ENCODE results near the gene DMAP1.
"Not testable (repeated sequence)": the region's sequence is repeated elsewhere in the genome, so short reads cannot be mapped to it uniquely, and the experiment has no call there.

The DMAP1 gene, protein sequence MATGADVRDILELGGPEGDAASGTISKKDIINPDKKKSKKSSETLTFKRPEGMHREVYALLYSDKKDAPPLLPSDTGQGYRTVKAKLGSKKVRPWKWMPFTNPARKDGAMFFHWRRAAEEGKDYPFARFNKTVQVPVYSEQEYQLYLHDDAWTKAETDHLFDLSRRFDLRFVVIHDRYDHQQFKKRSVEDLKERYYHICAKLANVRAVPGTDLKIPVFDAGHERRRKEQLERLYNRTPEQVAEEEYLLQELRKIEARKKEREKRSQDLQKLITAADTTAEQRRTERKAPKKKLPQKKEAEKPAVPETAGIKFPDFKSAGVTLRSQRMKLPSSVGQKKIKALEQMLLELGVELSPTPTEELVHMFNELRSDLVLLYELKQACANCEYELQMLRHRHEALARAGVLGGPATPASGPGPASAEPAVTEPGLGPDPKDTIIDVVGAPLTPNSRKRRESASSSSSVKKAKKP

DNA sequence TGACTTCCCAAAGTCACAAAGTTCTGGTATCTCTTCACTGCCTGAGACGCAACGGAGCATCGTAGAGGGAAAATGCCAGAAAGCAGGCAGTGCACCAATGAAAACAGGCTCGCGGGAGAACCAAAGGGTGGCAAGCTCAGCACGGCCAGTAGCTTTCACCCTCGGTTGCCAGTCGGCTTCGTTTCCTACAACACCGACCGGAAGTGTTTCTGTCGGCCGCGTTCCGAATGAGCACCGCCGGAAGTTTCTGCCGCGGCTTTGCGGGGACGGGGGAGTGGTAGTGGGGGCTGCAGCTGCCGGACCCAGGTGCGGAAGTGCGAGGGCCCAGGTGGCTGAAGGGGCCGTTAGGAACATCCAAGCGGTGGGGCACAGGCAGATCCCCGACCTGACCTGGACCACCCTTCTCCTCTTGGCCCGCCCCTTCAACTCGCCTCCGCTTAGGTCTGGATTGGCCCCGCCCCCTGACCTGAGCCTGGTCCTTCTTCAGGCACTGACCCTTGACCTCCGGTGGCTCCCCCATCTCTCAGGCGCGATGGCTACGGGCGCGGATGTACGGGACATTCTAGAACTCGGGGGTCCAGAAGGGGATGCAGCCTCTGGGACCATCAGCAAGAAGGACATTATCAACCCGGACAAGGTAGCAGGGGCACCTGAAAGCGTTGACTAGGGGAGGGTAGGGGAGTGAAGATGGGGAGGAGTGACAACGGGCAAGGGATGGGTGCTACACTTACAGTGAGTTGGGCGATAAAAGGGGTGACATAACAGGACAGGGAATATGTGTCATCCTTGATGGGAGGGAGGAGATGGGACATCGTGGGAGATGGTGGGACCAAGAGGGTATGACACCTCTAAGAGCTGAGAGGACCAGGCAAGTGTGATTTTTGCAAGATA is at the start of gene DMAP1:
Gene DMAP1 (plus strand): TSS at position 250 of the 891 bp plus-strand sequence. CDS start 283 bp downstream, at position 533.
- peak; percentile 80 for DNase-seq

DNA sequence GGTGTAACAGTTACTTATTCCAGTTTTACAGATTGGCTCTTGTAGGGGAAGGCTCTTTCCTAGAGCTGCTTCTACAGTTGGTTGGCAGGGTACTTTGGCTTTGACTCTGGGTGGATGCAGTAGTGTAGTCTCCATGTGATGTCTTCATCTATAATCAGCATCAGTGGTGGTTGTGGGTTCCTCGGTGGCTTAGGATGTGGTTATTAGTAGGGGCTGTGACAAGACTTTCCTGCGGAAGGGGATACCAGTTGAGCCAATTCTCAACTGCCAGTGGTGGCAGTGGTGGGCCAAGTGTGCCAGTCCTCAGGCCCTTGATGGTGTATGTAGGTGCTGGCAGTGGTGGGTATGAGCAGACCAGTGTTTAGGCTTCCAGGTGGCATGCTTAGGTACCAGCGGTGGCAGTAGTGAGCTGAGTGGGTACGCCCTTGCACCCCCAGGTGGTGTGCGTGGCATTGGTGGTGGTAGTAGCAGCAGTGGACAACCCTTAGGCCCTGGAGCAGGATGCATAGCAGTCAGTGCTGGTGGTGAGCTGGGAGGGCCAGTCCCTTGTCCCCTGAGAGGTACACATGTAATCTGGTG is 44.7 kb upstream of the DMAP1 start:
- no peak for DNase-seq

DNA sequence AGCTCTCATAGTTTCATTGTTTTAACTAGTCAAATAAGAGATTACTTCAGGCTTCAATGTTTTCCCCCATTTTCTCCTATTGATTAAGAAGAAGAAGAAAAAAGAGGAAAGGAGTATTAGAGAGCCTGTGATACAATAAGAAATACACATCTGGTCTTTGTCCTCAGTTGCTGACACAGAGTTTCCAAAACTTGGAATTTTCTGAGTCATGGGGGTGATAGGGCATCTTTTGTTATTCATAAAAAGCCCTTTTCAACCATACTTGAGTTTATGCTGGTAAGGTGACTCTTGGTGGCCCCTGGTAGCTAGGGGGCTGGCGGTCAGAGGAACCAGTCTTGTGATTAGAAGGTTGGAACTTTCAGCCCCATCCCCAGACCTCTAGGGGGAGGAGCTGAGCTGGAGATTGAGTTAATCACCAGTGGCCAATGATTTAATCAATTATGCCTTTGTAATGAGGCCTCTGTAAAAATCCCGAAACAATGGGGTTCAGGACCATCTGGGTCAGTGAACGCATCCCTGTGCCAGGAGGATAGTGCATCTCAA is 42.9 kb upstream of the DMAP1 start:
- no peak for DNase-seq

DNA sequence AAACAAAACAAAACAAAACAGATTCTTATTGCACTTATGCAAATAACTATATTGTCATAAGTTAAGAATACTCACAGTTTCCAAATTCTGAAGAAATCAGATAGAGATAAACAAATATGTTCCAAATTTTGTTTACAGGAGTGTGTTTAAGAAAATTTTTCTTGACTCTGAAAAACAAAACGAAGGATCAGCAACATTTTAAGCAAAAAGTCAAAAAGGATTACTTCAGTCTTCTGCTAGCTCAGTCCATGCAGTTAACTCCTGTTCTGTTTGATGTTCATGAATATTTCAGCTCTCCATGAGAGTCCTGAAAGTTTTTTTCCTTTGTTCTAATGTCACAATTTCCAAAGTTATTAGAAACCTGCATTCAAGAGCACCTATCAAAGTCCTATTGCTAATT is 38.6 kb upstream of the DMAP1 start:
- DNase-seq, result no peak

DNA sequence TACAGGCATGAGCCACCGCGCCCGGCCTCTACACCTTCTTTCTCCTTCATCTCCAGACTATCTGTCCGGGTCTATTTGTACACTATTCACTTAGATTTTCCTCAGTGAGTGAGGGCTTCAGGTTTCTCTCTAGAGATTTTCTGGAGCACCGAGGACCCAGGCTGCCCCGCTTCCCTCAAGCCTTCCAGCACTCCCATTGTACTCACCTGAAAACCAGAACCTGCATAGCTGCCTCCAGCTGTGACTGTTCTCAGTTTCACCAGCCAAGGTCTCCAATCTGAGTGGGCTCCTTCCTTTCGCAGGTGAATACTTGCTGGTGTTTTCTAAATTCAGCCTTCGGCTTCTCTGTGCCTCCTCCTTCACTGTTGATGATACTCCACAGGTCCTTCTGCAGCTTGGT is 12.9 kb upstream of the DMAP1 start:
- no peak for DNase-seq

DNA sequence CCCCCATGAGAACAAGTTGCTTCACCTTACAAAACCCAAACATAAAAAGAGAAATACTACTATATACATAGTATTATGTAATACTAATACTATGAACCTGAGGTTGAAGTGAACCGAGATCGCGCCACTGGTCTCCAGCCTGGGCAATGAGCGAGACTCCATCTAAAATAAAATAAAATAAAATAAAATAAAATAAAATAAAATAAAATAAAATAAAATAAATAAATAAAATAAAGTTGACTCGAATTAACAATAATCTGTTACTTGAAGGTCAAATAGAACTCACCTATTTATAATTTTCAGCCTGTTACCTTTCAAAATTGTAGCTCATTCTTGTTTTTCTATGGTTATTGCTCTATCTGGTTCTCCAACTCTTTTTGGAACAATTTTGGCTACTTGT is 6.7 kb upstream of the DMAP1 start:
- DNase-seq, result not testable (repeated sequence)

DNA sequence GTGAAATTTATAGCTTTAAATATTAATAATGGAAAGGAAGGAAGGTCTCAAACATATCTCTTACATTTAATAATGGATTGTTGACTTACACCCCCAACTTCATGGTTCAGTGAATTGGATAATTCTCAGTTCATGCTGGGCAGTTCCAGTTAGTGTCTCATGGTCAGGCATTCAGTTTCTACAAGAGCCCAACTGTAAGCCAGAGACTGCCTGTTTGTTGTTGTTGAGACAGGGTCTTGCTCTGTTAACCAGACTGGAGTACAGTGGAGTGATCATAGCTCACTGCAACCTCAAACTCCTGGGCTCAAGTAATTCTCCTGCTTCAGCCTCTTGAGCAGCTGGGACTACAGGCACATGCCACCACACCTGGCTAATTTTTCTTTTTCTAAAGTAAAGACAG is 5.0 kb upstream of the DMAP1 start:
- no peak for DNase-seq

DNA sequence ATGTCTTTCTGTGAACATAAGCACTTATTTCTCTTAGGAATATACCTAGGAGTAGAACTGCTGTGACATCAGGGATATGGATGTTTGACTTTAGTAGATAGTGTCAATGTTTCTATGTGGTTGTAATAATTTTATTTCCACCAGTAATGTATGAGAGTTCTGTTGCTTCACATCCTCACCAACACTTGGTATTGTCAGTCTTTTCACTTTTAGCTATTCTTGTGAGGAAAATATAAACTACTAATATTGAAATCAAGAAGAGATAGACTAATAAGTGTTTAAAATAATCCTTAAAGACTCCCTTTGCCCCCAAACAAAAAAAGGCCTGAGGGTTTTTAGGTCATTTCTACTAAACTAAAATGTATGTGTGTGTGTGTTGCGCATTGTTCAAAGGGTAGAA is 2.7 kb upstream of the DMAP1 start:
- no peak for DNase-seq

DNA sequence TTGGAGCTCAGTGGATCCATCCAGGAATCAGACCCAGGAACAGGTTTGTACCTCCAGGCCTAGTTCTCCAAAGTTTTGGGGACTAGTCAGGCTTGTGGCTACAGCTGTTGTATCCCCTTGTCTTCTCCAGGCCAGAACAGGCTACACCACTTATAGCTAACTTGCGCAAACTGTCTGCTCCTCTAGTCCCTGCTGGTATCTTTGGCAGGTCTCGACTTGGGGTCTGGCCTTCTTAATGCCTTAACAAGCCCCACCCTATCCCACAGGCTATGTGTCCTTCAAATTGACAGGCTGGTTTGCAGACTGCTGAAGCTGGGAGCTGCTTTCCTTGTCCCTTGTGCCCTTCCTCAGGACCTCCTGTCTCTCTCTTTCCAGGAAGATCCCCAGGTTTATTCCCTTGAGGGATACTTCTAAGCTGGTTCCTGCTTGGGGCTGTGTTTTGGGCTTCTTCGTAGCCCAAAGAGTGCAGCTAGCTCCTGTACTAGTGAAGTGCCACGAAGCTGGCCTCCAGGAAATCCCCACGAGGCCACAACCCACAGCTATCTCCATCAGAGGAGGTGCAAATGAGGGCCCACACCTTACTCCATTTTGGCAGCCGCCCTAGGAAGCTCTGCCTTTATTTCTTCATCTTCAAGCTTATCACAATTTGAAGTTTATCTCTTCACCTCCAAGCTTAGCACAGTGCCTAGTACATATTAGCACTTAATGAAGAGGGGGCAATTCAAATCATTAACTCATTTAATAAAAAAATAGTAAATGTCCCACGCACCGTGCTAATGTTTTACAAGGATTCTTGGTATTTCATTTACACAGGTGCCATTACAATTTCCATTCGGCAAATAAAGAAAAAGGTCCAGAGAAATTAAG is 683 bp upstream of the DMAP1 start:
- peak; percentile 18 for DNase-seq

DNA sequence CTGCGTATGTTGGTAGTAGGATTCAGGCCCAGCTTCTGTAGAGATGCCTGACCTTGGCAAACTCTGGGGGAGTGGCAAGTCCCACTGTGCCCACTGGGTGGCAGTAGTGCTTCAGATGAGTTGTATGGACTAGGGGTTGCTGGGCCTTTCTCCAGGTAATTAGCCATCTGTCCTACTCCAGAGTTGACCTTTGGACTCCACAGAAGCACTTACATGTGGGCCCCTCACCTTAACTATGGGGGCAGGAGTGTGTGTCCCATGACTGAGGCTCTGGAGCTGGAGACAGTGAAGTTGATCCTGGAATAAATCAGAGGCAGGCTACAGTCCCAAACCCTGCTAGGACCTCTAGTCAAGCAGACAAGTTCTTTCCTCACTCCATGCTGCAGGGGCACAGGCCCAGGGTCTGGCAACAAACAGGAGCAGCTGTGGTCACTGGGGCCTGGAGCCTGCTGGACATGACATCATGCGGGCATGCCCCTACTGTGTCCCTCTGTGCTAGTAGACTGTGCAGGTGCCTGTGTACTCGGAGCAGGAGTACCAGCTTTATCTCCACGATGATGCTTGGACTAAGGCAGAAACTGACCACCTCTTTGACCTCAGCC is 4.6 kb downstream of the DMAP1 start:
- DNase-seq, result peak; percentile 73

DNA sequence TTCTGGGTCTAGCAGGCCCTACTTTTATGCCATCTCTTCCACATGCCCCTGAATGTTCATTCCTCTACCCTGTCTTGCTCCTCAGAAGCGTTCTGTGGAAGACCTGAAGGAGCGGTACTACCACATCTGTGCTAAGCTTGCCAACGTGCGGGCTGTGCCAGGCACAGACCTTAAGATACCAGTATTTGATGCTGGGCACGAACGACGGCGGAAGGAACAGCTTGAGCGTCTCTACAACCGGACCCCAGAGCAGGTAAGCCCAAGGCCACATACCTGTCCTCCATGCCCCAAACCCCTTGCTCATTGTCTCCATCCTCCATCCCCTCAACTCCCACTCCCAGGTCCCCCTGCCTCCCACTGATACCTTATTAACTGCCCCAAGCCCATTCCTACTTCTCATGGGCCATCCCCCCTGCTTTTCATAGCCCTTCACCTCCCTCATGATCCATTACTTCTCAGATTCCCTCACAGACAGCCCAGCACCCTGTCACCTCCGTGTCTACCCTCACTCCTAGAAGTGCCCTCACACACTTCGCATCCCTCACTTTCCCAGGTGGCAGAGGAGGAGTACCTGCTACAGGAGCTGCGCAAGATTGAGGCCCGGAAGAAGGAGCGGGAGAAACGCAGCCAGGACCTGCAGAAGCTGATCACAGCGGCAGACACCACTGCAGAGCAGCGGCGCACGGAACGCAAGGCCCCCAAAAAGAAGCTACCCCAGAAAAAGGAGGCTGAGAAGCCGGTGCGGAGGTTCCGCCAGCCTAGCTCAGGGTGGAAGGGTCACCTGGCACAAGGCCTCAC is 5.4 kb downstream of the DMAP1 start:
- DNase-seq, result no peak

DNA sequence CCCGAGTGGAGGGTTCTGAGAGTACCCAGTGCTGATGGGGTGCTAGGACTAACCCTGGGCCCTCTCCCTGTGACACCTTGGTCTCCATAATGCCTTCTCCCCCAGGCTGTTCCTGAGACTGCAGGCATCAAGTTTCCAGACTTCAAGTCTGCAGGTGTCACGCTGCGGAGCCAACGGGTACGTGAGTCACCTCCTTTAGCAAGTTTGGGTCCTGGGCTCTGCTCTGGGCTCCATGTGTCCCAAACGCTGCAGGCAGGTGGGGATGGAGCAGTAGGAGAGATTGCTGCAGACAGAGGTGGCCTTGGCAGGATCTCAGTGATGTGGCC is 6.0 kb downstream of the DMAP1 start:
- DNase-seq, result no peak

DNA sequence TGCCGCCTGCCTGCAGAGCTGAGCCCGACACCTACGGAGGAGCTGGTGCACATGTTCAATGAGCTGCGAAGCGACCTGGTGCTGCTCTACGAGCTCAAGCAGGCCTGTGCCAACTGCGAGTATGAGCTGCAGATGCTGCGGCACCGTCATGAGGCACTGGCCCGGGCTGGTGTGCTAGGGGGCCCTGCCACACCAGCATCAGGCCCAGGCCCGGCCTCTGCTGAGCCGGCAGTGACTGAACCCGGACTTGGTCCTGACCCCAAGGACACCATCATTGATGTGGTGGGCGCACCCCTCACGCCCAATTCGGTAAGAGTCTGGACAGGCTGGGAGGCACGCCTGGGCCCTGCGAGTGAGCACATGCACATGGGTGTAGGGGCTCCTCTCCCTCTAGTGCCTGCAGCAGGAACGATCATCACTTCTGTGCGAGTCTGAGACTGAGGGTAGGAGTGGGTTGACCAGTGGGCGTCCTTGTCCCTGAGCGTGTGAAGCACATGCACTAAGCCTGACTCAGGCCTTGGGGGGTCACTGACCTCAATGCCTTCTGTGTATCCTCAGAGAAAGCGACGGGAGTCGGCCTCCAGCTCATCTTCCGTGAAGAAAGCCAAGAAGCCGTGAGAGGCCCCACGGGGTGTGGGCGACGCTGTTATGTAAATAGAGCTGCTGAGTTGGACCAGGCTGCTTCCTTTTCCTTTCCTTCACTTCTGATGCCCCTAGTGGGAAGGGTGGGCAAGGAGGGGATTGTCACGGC is 6.9 kb downstream of the DMAP1 start:
- DNase-seq, result no peak

DNA sequence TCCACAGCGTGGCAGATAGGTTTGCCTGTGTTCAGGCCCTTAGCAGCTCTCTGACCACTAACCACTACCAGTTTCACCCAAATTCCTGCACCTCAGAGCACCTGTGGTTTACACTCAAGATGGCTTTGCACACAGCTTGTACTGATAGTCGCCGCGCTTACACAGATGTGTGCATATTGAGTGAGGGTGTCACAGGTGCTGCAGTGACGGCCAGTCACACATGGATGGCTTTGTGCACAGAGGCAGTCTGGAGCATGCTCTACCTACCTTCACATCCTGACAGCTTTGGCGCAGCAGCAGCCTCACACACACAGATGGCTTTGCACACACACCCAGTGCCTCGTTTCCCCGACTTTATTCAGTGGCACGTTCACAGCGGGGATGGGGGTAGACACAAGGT is 7.5 kb downstream of the DMAP1 start:
- DNase-seq, result no peak

DNA sequence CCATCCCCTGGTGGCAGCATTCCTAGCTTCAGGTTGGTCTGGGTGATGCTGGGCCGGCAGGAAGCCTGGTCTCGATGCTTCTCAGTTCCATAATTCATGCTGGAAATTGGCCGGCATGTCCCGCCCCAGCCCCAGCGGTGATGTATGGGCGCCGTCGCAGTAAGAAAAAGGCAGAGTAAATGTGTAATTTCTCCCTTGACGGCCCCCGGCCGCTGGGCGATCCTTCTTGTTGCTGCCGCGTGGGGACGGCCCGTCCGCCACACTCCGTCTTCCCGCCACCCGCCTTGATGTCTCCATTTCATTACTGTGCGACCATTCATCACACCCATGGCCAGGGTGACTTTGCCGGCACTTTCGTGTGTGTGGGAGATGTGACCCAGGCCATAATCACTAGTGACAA is 8.5 kb downstream of the DMAP1 start:
- no peak for DNase-seq

DNA sequence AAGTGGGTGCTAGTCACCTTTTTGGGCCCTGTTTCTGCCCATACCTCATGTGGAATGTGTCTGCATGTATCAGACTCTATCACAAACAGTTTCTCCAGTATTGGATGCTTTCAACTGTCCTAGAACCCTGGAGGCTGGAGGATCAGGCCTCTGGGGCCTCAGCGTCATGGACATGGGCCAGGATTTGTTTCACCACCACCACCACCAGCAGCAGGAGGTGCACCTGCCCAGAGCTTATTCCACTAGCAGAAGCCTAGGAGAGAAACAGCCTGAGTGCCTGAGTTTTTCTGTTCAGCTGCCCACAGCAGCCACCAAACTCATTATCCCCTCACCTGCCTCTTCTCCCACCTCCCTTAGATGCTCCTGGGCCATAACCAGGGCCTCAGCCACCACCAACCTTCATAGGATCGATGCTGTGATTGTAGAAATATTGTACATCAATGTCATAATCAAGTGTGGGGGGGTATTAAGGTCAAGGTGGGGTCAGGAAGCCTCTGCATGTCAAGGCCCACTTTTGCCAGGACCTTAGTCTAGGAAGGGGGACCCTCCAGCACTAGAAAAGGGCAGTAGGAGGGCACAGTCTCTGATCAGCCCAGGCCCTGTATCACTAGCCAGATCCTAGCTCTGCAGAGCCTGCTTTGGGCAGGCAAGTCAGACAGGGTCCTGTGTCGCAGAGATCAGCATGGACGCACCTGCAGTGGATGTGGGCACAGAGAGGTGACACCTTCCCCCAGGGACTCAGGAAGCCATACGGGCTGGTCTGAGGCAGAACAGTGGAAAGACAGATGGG is 9.3 kb downstream of the DMAP1 start:
- DNase-seq, result no peak

DNA sequence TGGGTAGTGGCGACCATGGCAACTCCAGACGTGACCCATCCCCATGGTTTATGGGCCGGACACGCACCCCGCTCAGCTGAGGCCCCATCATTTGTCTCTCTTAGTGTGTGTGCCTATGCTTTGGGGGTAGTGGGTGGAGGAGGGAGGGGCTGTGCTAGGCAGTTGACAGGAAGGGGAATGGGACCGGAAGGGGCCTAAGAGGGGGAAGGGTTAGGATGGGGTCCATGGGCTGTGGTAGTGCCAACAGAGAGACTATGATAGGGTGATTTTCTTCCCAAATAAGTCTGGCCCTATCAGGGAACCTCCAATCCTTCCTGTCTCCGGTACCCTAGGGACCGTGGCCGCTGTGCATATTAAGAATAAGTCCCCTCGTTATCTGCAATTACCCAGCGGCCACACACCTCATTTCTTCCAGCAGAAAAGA is 9.9 kb downstream of the DMAP1 start:
- DNase-seq, result no peak

DNA sequence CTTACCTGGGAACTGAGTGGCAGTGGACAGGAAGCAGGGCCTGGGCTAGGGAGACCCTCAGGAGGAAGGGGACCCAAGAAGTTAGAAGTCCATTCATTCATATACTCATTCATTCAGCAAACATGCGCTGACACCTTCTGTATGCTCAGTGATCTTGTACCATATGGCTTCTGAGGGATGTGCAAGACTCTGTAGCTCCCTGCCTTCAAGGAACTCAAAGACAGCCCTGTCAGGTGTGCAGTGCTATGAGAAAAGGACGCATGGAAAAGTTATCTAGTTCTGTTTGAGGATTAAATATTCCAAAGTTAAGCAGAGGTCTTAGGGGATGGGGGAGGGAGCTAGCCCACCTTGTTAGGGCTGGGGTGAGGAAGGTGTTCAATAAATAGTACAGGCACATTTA is 12.5 kb downstream of the DMAP1 start:
- DNase-seq, result no peak

DNA sequence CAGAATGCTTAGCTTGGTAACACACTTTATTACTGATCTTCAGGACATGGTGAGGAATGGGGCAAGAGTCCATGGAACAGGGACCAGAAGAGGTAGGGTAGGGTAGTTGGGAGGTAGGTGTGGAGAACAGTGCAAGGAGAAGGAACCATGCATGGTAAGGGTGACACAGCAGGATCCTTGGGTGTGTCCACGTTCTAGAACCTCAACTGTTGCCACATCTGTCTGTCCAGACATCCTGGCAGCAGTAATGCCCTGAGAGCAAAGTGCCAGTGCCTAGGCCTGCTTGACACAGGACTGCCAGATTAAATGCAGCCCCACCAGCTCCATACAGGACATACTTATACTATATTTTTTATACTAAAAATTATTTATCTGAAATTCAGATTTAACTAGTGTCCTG is 13.9 kb downstream of the DMAP1 start:
- no peak for DNase-seq

DNA sequence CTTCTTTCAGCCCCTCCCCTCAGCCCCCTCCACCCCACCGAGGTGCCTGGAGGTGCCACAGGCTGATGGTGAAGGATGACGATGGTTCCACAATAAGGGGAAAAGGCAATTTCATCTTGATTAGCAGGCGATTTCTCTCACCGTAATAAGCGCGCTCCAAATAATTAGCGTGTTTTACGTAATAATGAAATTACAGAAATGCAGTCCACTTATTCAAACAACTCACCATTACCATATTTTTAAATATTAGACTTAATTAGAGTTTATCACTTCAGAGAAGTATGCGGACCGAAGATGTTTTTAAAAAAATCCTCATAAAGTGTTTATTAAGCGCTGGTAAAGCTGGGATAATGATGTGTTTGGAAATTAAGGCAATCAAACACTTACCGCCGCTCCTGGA is 14.9 kb downstream of the DMAP1 start:
- no peak for DNase-seq
